ENCODE results near the gene AOAH. TPM values are rescaled to one million over a fixed set of nuclear protein-coding genes. Genes with fewer than 3 reads are reported as not detected.

AOAH gene
- total RNA-seq, 1 donor from 2014 or later: 2.4 TPM

DNA sequence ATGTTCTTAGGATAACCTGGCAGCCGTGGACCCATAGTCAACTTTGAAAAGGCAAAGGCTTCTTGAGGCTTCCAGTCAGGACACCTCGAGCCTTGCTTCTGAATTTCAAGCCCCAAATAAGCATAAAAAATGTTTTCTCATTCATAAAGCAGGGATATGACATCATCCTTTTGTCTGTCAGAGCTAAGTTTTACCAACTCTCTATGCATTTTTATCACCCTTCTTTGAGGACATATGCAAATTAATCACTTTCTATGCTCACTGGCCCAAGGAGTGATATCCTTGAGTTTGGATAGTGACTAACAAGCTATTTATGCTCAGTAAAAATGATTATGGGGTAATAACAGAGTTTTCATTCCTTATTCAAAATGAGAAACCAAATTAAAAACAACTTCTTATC lies 175.3 kb downstream of the AOAH start:
- no peak for DNase-seq
- ChIA-PET POLR2A (no interaction called here), CTCF (no interaction called here)
- intact Hi-C loops (cut with micrococcal nuclease): no loop called here
- Mint-ChIP-seq H3K9me3 (no peaks in the 10 kb centered on the region), H3K4me3 (no peak overlapping the region), H3K27ac (no peak overlapping the region), H3K27me3 (no peaks in the 10 kb centered on the region), H3K36me3 (ENCODE audit: low read depth) (no peaks in the 10 kb centered on the region), H3K4me1 (no peaks in the 10 kb centered on the region)
- ATAC-seq (ENCODE audit: low read depth): no peak
- TF ChIP-seq, protein P1, sequence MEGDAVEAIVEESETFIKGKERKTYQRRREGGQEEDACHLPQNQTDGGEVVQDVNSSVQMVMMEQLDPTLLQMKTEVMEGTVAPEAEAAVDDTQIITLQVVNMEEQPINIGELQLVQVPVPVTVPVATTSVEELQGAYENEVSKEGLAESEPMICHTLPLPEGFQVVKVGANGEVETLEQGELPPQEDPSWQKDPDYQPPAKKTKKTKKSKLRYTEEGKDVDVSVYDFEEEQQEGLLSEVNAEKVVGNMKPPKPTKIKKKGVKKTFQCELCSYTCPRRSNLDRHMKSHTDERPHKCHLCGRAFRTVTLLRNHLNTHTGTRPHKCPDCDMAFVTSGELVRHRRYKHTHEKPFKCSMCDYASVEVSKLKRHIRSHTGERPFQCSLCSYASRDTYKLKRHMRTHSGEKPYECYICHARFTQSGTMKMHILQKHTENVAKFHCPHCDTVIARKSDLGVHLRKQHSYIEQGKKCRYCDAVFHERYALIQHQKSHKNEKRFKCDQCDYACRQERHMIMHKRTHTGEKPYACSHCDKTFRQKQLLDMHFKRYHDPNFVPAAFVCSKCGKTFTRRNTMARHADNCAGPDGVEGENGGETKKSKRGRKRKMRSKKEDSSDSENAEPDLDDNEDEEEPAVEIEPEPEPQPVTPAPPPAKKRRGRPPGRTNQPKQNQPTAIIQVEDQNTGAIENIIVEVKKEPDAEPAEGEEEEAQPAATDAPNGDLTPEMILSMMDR (IDR thresholded peaks at IDR 0.05): no peak

DNA sequence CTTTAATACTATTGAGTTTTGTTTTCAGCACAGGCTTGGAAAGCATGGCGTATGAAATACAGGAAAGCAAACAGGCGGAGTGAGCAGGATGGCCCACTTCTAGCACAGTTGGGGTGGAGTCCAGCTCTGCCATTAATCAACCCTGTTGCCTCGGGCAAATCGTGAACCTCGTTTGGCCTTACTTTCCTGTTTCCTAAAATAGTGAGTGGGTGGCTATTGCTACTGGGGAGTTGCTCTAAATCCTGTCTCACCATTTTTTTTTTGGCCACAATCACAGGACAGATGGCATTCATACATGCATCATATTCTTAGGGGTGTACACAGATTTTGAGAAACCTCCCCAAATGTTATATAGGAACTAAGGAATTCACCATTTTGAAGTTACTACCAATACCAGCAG lies 176.9 kb downstream of the AOAH start:
- Mint-ChIP-seq H3K9me3 (no peaks in the 10 kb centered on the region), H3K4me3 (no peak overlapping the region), H3K4me1 (no peaks in the 10 kb centered on the region), H3K27me3 (no peaks in the 10 kb centered on the region), H3K27ac (no peak overlapping the region), H3K36me3 (ENCODE audit: low read depth) (no peaks in the 10 kb centered on the region)
- intact Hi-C loops (cut with micrococcal nuclease): no loop called here
- ATAC-seq (ENCODE audit: low read depth) (no peak), DNase-seq (no peak)
- ChIA-PET CTCF (no interaction called here), POLR2A (no interaction called here)
- TF ChIP-seq, protein P1 (IDR thresholded peaks at IDR 0.05): no peak

DNA sequence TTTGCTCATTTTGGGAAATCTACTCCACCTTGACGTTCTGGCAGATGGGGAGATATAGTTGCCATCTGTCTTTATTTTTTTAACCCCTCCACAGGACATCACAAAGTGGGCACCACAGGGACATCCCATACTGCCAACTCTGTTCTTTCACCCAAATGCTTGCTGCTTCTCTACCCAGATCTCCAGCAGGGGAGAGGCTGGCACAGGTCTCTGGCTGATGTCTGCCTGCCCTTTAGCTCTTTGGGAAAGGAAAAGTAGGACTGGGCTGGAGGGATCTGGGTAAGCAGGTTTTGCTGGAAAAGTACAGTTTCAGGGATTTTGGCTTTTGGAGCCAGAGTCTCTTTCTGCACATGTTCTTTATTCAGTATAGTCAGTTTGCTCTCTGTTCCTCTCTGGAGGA lies 178.0 kb downstream of the AOAH start:
- TF ChIP-seq, protein P1 (IDR thresholded peaks at IDR 0.05): no peak
- Mint-ChIP-seq H3K4me3 (no peak overlapping the region), H3K27me3 (no peaks in the 10 kb centered on the region), H3K27ac (no peak overlapping the region), H3K36me3 (ENCODE audit: low read depth) (no peaks in the 10 kb centered on the region), H3K4me1 (no peaks in the 10 kb centered on the region), H3K9me3 (no peaks in the 10 kb centered on the region)
- CTCF ChIA-PET: interaction anchor here (0.8 kb wide), 1 partner anchor 124 kb away, joined by 4 read pairs; no protein-coding TSS in a partner anchor
- POLR2A ChIA-PET: no interaction called here
- ATAC-seq (ENCODE audit: low read depth) (no peak), DNase-seq (no peak)
- intact Hi-C loops (cut with micrococcal nuclease): no loop called here

DNA sequence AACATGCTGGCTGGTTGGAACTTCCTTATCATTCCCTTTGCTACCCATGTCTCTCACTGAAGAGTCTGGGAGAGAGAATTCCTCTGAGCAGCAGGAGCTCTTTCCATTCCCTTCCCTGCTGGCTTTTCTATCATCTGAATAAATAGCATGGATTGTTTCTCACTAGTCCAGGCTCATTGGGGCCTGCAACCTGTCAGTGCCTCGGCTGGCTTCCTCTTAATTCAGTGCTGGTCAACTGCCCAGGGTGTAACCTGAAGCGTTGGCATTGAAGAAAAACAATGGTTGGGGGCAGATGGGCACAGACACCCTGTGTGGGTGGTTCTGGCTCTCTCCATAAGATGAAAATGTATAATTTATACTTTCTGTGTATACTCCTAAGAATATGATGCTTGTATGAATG lies 179.0 kb downstream of the AOAH start:
- ChIA-PET CTCF (no interaction called here), POLR2A (no interaction called here)
- intact Hi-C loops (cut with micrococcal nuclease): no loop called here
- Mint-ChIP-seq H3K4me3 (no peak overlapping the region), H3K36me3 (ENCODE audit: low read depth) (no peaks in the 10 kb centered on the region), H3K9me3 (no peaks in the 10 kb centered on the region), H3K27me3 (no peaks in the 10 kb centered on the region), H3K4me1 (no peaks in the 10 kb centered on the region), H3K27ac (no peak overlapping the region)
- TF ChIP-seq, protein P1 (IDR thresholded peaks at IDR 0.05): no peak
- DNase-seq (no peak), ATAC-seq (ENCODE audit: low read depth) (no peak)

DNA sequence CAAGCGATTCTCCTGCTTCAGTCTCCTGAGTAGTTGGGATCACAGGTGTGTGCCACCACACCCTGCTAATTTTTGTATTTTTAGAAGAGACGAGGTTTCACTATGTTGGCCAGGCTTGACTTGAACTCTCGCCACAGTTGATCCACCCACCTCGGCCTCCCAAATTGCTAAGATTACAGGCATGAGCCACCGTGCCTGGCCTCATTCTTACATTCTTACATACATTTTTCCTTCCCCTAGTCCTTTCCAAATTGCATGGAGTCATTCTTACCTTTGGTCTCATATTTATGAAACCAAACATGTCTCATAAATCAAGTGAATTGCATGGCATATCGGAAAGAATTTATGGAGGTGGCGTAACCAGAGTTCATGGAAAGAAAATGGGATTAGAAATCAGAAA lies 186.2 kb downstream of the AOAH start:
- no peak for DNase-seq
- ChIA-PET POLR2A (no interaction called here), CTCF (no interaction called here)
- TF ChIP-seq, protein P1 (IDR thresholded peaks at IDR 0.05): no peak
- Mint-ChIP-seq H3K4me1 (no peaks in the 10 kb centered on the region), H3K4me3 (no peak overlapping the region), H3K9me3 (no peaks in the 10 kb centered on the region), H3K27me3 (no peaks in the 10 kb centered on the region), H3K27ac (no peak overlapping the region), H3K36me3 (ENCODE audit: low read depth) (peaks cover 2% of the 10 kb centered on the region)
- ATAC-seq (ENCODE audit: low read depth): no peak
- intact Hi-C loops (cut with micrococcal nuclease): no loop called here

Measured in activated B cell treated with CpG ODN at 0.5 μM for 24 hours (primary cell).